Activated naive CD4-positive, alpha-beta T cell treated with anti-CD3 and anti-CD28 coated beads, Interleukin-2, amount 50 U/mL, for 24 hours (primary cell): ENCODE measurements around the gene CHN2.

Experiments used
- H3K27ac Mint-ChIP-seq: one replicate; pipeline ENCODE4 v1.8.0; 2021; ENCODE audit warnings: mild to moderate bottlenecking, mixed read lengths
- H3K27me3 Mint-ChIP-seq: one replicate; pipeline ENCODE4 v1.8.0; 2021; ENCODE audit warnings: mixed read lengths
- H3K36me3 Mint-ChIP-seq: one replicate; pipeline ENCODE4 v1.8.0; 2021; ENCODE audit warnings: mixed read lengths
- H3K4me1 Mint-ChIP-seq: one replicate; pipeline ENCODE4 v1.8.0; 2021; ENCODE audit warnings: mixed read lengths
- H3K4me3 Mint-ChIP-seq: one replicate; pipeline ENCODE4 v1.8.0; 2021; ENCODE audit warnings: mild to moderate bottlenecking, mixed read lengths
- H3K9me3 Mint-ChIP-seq: one replicate; pipeline ENCODE4 v1.8.0; 2021; ENCODE audit warnings: mixed read lengths

Gene CHN2

DNA sequence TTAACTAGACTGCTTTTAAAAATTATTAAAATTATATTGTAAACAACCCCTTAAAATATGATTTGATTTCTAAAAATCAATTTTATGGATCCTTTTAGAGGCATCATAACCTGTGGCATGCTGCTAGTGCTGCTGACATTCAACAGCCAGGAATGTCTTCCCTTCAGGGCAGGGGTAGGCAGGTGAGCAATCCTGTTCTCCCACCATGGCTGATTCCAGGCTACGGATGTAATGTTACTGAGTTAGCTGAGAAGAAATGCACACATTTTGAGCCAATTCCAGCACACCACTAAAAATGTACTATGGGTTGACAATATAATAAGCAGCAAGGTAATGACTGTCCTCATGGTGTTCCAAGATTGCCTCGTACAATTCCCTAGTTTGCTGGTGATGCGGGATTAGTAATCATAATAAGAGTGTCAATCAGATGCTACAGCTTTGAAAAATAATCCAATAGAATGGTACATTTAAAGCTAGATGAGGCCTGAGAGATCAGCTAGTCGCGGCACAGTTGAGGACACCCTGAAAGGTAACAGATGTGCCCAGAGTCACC, 260.4 kb downstream of the CHN2 start:
- Mint-ChIP-seq H3K36me3 (no peaks in the 10 kb centered on the region), H3K27ac (no peak overlapping the region), H3K4me3 (no peak overlapping the region), H3K4me1 (no peaks in the 10 kb centered on the region), H3K27me3 (no peaks in the 10 kb centered on the region), H3K9me3 (no peaks in the 10 kb centered on the region)

DNA sequence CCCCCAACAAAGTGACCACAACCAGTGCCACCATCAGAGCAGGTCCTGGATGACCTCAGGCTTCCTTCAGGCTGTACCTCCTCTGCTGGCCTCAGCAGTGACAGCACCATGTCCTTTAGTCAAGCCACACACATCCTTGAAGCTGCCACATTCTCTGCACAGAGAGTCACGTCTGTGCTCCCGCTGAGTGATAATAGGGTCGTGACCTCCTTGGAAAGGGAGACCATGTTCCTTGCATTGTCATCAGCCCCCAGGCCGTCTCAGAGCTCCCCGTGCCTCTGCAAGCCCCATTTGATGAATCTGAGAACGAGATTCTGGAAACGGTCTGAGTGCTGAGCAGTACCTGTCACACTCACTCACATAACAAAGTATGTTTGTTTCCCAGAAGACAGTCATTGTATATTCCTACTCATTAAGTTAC, 262.6 kb downstream of the CHN2 start:
- no peak overlapping the region for H3K4me3 Mint-ChIP-seq
- no peaks in the 10 kb centered on the region for H3K27me3 Mint-ChIP-seq
- H3K36me3 Mint-ChIP-seq, result no peaks in the 10 kb centered on the region
- H3K4me1 Mint-ChIP-seq, result no peaks in the 10 kb centered on the region
- H3K27ac Mint-ChIP-seq, result no peak overlapping the region
- H3K9me3 Mint-ChIP-seq, result no peaks in the 10 kb centered on the region

DNA sequence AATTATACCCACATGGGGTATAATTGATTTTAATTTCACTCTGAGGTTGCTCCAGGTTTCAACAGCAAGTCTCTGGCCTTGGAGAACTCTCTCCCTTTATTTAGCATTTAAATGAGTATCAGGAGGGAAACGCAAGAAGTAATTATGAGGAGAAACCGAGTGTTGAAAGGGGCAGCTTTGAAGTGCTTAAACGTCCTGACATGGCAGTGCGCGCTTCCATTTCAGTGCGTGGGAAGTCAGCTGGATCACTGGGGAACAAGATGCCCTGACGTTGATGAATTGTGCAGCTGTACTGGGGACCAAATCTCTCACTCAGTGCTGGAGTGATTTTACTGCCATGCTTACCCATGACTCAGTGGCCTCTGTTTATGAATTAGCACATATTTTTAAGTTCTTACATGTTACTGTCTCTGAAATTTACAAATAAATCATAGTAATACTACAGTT, 263.0 kb downstream of the CHN2 start:
- Mint-ChIP-seq H3K4me1 (no peaks in the 10 kb centered on the region), H3K9me3 (no peaks in the 10 kb centered on the region), H3K27me3 (no peaks in the 10 kb centered on the region), H3K27ac (no peak overlapping the region), H3K36me3 (no peaks in the 10 kb centered on the region), H3K4me3 (no peak overlapping the region)

DNA sequence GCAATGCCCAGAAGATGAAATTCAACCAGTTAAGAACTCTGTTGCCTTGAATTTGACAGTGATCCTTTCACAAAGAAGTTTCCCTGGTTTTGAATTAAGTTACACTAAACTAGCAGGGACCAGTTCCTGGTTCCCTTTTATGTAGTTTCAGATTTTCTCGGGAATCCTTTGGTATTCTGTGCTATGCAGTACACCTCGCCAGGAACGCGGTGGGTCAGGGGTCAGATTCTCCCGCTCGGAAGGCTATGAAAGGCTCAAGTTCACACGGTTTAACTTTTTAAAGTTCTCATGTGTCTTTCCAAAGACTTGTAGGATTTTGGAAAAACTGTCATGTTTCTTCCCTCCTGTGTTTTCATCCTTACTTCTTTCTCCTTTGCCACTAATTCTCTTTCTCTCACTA, 264.4 kb downstream of the CHN2 start:
- Mint-ChIP-seq H3K9me3 (no peaks in the 10 kb centered on the region), H3K4me3 (no peak overlapping the region), H3K4me1 (no peaks in the 10 kb centered on the region), H3K27me3 (no peaks in the 10 kb centered on the region), H3K27ac (no peak overlapping the region), H3K36me3 (no peaks in the 10 kb centered on the region)

GRCh38 chr7:29459589-29459988, 265.0 kb downstream of the CHN2 start:
- Mint-ChIP-seq H3K9me3 (no peaks in the 10 kb centered on the region), H3K27ac (no peak overlapping the region), H3K36me3 (no peaks in the 10 kb centered on the region), H3K27me3 (no peaks in the 10 kb centered on the region), H3K4me1 (no peaks in the 10 kb centered on the region), H3K4me3 (no peak overlapping the region)

DNA sequence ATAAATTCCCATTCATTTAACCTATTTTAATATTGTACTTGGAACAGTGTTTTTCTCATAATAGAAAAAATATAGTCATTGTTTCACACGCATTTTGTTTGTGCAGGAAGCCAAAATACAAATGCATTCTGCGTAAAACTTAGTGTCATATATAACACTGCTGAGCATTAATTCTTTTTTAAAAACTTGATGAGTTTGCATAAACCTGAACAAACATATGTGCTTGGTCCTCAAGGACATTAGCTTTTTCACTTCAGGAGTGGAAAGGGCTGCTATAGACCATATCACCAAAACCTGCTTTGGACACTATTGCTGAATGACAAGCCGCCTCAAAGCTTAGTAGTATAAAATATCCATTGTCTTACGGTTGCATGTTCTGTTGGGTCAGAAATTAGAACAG, 267.4 kb downstream of the CHN2 start:
- Mint-ChIP-seq H3K36me3 (no peaks in the 10 kb centered on the region), H3K27me3 (no peaks in the 10 kb centered on the region), H3K4me3 (no peak overlapping the region), H3K9me3 (no peaks in the 10 kb centered on the region), H3K4me1 (no peaks in the 10 kb centered on the region), H3K27ac (no peak overlapping the region)

DNA sequence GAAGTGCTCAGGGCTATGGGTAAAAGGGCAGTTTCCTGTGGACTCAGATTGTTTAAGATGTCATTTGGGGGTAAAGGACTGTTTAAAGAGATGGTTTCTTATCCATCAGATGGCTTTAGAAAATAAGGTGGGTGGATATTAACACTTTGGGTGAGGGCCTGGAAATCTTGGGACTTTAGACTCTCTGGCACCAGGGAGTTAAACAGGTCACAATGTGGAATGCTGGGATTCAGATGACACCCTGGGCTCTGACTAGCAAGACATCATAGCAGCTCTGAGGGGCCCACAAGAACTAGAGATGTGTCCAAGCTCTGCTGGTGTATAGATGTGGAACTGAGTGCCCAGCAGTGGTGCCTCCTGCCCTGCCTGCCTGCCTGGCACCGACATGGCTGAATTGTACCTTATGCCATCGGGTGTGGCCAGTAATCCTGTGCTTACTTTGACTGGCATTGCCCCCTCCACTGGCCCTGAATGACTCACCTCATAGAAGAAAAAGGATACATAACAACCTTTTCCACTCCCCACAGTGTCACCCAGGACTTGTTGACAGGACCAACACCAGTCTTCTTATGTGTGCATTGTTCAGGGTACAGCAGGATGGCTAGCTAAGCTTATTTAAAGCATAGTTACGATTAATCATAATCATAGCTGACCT, 269.1 kb downstream of the CHN2 start:
- Mint-ChIP-seq H3K9me3 (no peaks in the 10 kb centered on the region), H3K4me3 (no peak overlapping the region), H3K4me1 (no peaks in the 10 kb centered on the region), H3K27ac (no peak overlapping the region), H3K36me3 (no peaks in the 10 kb centered on the region), H3K27me3 (no peaks in the 10 kb centered on the region)

DNA sequence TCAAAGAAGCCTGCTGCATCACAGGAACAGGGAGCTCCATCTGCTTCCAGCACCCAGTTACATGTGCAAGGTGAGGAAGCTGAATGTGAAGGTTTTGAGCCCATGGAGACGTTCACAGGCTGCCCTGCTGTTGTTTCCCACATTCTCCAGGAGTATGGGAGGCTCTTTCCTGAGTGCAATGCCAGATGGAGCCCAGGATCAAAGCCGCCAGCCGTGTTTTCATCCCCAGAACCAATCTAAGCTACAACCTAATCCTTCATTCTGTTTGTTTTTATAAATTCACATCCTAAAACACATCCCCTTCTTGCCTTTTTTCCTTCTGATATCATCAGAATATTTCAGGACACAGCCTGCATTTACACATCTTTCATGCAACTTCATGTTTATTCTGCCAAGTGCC, 270.2 kb downstream of the CHN2 start:
- Mint-ChIP-seq H3K4me1 (no peaks in the 10 kb centered on the region), H3K9me3 (no peaks in the 10 kb centered on the region)

GRCh38 chr7:29467193-29467926, 272.8 kb downstream of the CHN2 start:
- no peaks in the 10 kb centered on the region for H3K36me3 Mint-ChIP-seq
- no peak overlapping the region for H3K4me3 Mint-ChIP-seq
- H3K4me1 Mint-ChIP-seq, result no peaks in the 10 kb centered on the region
- H3K27ac Mint-ChIP-seq, result no peak overlapping the region
- H3K27me3 Mint-ChIP-seq, result no peaks in the 10 kb centered on the region
- H3K9me3 Mint-ChIP-seq, result no peaks in the 10 kb centered on the region

More for the DNA sequence above, 270.2 kb downstream of the CHN2 start:
- Mint-ChIP-seq H3K36me3 (no peaks in the 10 kb centered on the region), H3K27ac (no peak overlapping the region), H3K4me3 (no peak overlapping the region), H3K27me3 (no peaks in the 10 kb centered on the region)

GRCh38 chr7:29468196-29468595, 273.6 kb downstream of the CHN2 start:
- Mint-ChIP-seq H3K4me1 (no peaks in the 10 kb centered on the region), H3K36me3 (no peaks in the 10 kb centered on the region), H3K27ac (no peak overlapping the region), H3K27me3 (no peaks in the 10 kb centered on the region), H3K9me3 (no peaks in the 10 kb centered on the region), H3K4me3 (no peak overlapping the region)

DNA sequence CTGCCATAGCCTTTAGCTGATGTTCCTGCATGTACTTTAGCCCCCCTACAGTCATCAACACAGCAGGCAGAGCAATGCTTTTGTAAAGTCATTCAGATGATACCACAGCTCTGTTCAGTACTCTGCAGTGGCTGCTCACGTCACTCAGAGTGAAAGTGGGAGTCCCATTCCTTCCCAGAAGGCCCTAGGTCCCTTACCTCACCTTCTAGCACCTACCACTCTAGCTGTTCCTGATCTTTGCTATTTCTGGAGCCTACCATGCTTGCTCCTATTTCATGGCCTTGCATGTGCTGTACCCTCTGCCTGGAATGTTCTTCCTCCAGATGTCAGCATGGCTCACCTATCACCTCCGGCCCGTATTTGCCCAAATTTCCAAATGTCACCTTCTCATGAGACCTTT, 274.7 kb downstream of the CHN2 start:
- Mint-ChIP-seq H3K4me3 (no peak overlapping the region), H3K27ac (no peak overlapping the region), H3K27me3 (peaks cover under 1% of the 10 kb centered on the region), H3K4me1 (no peaks in the 10 kb centered on the region), H3K9me3 (no peaks in the 10 kb centered on the region), H3K36me3 (no peaks in the 10 kb centered on the region)

DNA sequence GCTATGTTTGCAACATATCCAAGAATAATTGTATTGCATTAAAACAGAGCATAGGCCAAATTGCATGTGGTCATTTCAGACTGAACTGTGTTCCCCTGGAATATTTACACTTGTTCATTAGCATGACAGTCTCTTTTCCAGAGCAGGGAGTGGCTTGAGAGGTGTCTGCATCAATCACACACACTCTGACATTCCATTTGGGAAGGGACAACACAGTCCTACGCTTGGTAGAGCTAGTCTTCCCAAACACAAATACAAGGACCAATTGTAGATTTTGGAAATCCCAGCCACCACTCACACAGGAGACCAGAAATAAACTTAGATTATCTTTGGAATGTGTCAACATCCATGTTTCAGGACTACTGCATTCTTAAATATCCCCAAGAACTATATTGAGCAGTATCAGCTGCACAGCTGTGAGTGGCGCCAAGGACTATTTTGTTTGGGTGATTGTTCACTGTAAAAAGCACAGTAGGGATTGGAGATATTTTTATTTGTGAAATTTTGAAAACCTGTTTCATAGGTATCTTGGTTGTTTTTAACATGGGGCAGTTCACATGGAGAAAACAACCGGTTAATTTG, 275.5 kb downstream of the CHN2 start:
- Mint-ChIP-seq H3K27me3 (peaks cover 3% of the 10 kb centered on the region), H3K4me3 (no peak overlapping the region), H3K36me3 (no peaks in the 10 kb centered on the region), H3K27ac (no peak overlapping the region), H3K9me3 (no peaks in the 10 kb centered on the region), H3K4me1 (no peaks in the 10 kb centered on the region)

DNA sequence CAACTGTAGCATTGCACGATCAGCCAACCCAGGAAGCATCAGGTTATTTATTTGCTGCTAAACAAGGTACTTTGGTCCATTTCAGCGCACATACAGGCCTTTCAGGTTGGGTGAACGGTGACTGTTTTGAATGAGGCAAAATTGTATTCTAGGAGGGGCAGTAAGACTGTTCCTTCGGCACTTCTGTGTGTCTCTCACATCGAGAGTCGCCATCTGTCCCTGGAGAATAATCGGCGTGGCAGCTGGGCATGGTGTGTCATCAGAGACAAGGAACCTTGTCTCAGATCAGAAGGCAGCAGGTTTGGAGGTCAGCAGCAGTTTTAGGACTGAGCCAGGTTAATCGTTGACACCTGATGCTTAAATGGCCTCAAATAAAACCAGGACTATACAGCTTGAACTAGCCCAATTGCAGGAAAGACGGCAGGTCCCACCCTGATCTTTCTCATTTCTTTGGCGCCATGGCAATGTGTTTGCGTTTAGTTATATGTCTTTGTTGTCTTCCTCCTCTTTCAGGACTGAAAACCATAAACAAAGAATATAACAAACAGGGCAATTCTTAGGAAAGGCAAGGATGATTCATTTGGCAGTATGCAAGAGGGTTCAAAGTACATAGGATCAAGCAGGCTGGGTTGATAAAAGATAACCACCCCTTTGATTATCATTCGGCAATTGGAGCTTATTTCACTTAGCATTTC, 277.0 kb downstream of the CHN2 start:
- peaks cover 3% of the 10 kb centered on the region for H3K27me3 Mint-ChIP-seq
- H3K36me3 Mint-ChIP-seq, result no peaks in the 10 kb centered on the region
- no peaks in the 10 kb centered on the region for H3K9me3 Mint-ChIP-seq
- no peak overlapping the region for H3K27ac Mint-ChIP-seq
- H3K4me3 Mint-ChIP-seq, result no peak overlapping the region
- H3K4me1 Mint-ChIP-seq, result no peaks in the 10 kb centered on the region

DNA sequence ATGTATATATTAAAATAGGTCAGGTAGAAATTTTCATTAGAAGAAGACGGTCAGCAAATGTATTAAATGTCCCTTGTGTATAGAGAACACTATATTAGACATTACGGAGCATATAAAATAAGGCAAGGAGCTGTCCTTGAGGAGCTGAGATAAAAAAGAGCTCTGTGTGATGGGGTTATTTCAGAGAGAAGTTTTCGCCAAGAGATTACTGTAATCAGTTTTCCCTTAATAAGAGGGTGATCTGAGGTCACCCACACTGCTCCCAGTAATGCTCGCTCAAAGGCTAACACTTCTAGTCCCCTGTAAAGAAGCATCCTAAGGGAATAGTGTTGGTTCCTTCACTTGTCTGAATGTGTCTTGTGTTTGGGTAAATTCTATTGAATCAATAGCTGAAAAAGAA, 282.3 kb downstream of the CHN2 start:
- no peak overlapping the region for H3K4me3 Mint-ChIP-seq
- no peak overlapping the region for H3K27ac Mint-ChIP-seq
- no peaks in the 10 kb centered on the region for H3K9me3 Mint-ChIP-seq
- no peaks in the 10 kb centered on the region for H3K4me1 Mint-ChIP-seq
- H3K27me3 Mint-ChIP-seq, result peaks cover 3% of the 10 kb centered on the region
- H3K36me3 Mint-ChIP-seq, result no peaks in the 10 kb centered on the region

- no peak overlapping the region for H3K27ac Mint-ChIP-seq
- H3K27me3 Mint-ChIP-seq, result peaks cover 3% of the 10 kb centered on the region
- H3K4me1 Mint-ChIP-seq, result no peaks in the 10 kb centered on the region
- no peak overlapping the region for H3K4me3 Mint-ChIP-seq
- H3K36me3 Mint-ChIP-seq, result no peaks in the 10 kb centered on the region
- H3K9me3 Mint-ChIP-seq, result no peaks in the 10 kb centered on the region
Observed at GRCh38 chr7:29478226-29478625, 283.7 kb downstream of the CHN2 start.
